Gastrocnemius medialis (tissue), 4 donors: ENCODE measurements around the gene FAM117B.
"Not testable (repeated sequence)": the region's sequence is repeated elsewhere in the genome, so short reads cannot be mapped to it uniquely, and the experiment has no call there.

ENCODE experiments used
- CTCF ChIP-seq, 5 experiments: fragments of 450-650 bp in 3 of 5; fragments of 200-600 bp in 2 of 5; sonication (generic) in 2 of 5; IDR thresholded peaks in 4 of 5; conservative IDR thresholded peaks in 1 of 5; 1 replicate in 4 of 5; 2 replicates in 1 of 5; pipeline ENCODE4 v1.5.1; 2016 to 2019; ENCODE audit warnings: antibody characterized with exemption in 5 of 5, mild to moderate bottlenecking in 3 of 5, moderate library complexity in 3 of 5
- POLR2A ChIP-seq, 2 donors: fragments of 450-650 bp; IDR thresholded peaks; one replicate each; pipeline ENCODE4 v1.6.1; 2017; ENCODE audit warnings: antibody characterized with exemption in 2 of 2, mild to moderate bottlenecking in 2 of 2, moderate library complexity in 2 of 2

GRCh38 chr2:202675097-202675496 lies 40.3 kb downstream of the FAM117B start:
- TF ChIP-seq CTCF (IDR thresholded peaks at IDR 0.05 in 4 of 5, conservative IDR thresholded peaks at IDR 0.05 in 1 of 5); POLR2A (IDR thresholded peaks at IDR 0.05): not testable (repeated sequence)
